Omental fat pad (tissue), 4 donors: ENCODE results near the gene ISLR2. TPM values are rescaled to one million over a fixed set of nuclear protein-coding genes. Genes with fewer than 3 reads are reported as not detected.

Experiments used
- ATAC-seq: fragments of 150-250 bp; one replicate; pipeline ENCODE4 v1.9.1; 2016; ENCODE audit warnings: mild to moderate bottlenecking, moderate library complexity; ENCODE audit not compliant: low FRiP score
- DNase-seq: peaks from one replicate; pipeline ENCODE4 v3.0.0-alpha.2; 2019; ENCODE audit warnings: low spot score
- total RNA-seq, 4 donors: library from RNA; depleted of rRNA; stranded (reverse); fragments of >200 nt; gene quantifications; one replicate each; pipeline ENCODE4 v1.1.0, GENCODE V29; 2016
- TF ChIP-seq, protein P1 (sequence below), 3 donors: fragments of 450-650 bp; IDR thresholded peaks; one replicate each; pipeline ENCODE4 v1.5.1; 2016 to 2017; ENCODE audit warnings: antibody characterized with exemption in 3 of 3, mild to moderate bottlenecking in 3 of 3, moderate library complexity in 2 of 3

ISLR2 gene
- total RNA-seq, 4 donors from 2014 or later, result 0.69 to 4.7 (median 1.1) TPM; not detected in 1

DNA sequence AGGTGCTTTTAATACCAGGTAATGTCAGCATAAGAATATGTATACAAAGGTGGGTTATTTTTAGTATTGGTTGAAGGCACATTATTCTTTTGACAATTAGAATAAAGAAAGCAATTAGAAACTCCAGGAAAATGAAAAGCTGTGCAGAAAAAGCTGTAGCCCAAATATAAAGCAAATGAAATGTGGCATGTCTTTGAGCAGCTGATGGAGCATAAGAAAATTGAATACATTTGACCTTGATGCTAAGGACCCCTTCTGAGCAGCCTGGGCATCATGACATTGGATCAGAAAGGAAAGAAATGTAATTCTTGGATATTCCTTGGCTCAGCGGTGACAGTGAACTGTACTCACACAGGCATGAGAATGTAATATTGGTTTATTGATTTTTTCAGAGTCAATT lies 35.1 kb downstream of the ISLR2 start:
- ATAC-seq (no peak), DNase-seq (no peak)
- TF ChIP-seq, protein P1, sequence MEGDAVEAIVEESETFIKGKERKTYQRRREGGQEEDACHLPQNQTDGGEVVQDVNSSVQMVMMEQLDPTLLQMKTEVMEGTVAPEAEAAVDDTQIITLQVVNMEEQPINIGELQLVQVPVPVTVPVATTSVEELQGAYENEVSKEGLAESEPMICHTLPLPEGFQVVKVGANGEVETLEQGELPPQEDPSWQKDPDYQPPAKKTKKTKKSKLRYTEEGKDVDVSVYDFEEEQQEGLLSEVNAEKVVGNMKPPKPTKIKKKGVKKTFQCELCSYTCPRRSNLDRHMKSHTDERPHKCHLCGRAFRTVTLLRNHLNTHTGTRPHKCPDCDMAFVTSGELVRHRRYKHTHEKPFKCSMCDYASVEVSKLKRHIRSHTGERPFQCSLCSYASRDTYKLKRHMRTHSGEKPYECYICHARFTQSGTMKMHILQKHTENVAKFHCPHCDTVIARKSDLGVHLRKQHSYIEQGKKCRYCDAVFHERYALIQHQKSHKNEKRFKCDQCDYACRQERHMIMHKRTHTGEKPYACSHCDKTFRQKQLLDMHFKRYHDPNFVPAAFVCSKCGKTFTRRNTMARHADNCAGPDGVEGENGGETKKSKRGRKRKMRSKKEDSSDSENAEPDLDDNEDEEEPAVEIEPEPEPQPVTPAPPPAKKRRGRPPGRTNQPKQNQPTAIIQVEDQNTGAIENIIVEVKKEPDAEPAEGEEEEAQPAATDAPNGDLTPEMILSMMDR (IDR thresholded peaks at IDR 0.05), result no peak

DNA sequence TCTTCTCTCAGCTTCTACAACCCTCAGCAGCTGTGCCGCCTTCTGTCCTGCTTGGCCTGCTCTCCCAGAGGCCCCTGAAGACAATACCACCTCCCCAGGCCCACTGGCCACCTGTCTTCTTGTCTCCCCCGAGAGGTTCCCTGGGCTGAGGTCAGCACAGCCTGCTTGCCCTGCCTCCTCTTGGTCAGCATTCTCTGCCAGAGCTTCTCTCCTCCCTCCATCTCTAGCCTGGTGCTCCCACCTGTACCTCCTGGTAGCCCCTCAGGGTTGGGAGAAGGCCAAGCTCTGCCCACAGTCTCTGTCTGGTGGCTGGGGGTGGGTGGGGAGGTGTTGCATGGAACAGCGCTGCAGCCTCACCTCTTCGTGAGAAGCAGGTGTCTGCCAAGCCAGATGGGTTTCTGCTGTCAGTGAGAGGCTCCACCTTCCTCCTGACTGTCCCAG lies 37.5 kb downstream of the ISLR2 start:
- TF ChIP-seq, protein P1 (IDR thresholded peaks at IDR 0.05), result no peak
- no peak for ATAC-seq
- no peak for DNase-seq

DNA sequence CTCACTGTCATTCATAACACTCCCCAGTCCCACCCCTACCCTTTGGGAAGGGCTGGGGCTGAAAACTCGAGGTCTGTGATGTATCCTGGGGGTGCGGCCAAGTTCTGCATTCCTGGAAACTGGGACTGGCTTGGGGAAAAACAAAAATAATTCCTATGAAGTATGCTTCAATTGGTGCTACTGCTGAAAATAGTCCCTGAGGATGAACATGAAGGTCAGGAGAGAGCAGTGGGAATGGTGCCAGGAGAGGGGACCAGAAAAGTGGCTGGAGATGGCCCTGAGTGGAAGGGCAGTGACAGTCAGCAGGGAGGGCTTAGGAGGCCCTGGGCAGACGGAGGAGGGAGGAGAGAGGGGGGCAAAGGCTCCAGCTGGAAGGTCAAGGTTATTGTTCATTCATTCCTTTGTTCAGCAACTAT lies 38.3 kb downstream of the ISLR2 start:
- TF ChIP-seq, protein P1 (IDR thresholded peaks at IDR 0.05), result no peak
- no peak for DNase-seq
- ATAC-seq, result no peak

DNA sequence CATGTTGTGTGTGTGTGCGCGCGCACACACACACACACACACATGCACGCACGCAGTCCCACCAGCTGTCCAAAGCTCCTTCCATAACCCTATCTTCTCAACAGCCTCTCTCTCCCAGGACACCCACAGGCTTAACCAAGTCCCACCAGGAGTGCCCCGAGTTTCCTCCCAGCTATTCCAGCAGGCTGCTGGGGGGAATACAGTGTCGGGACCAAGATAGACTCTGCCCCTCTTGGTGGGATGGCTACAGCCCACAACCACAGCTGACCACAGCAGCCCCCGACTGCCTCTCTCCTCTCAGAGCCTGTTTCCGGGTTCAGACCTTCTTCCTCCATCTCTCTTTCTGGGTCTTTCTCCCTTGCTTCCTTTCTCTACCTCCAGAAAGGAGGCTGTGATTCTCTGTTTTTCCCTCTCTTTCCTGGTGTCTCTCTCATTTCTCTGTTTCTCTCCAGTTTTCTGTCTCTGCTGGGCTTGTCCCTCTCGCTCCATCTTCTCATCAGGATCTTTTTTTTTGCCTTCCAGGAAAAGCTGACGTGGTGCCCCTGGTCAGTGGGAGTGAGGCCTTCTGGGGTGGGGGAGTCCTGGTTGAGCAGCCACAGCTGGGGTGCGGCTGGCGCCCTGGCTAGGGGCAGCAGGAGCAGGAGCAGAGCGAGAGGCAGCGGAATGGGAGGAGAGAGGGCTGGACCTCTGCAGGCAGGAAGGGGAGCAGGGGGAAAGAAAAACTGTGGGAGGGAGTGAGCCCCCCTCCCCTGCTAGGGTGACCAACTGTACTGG lies 39.9 kb downstream of the ISLR2 start:
- DNase-seq (no peak), ATAC-seq (no peak)
- TF ChIP-seq, protein P1 (IDR thresholded peaks at IDR 0.05), result no peak

DNA sequence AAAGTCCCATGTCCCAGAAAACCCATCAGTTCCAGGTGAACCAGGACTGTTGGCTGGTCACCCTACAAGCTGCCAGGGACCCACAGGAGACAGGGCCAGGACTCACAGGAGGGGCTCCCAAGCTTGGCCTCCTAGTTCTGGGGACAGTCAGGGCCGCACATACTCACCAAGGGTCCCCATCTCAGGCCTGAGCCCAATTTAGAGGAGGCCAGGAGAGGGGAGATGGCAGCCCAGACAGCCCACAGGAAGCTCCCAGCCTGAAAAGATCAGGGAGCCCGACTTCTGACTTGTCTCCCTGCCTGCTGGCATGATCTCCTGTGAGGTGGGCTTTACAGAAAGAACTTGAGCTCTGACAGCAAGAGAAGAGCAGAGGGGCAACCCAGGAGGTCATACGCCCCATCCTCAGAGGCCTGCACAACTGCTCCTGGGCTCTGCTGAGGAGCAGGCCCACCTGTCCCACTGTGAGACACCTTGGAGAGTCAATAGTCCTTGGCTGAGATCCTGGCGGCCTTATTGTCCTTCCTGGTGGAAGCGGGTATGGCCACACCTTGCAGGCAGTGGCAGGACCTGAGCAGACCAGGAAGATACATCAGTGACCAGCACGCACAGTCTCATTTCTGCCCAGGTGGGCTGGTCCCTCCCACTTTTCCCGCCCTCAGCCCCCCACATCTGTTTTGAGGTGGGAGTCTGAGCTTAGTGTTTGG lies 40.6 kb downstream of the ISLR2 start:
- ATAC-seq (no peak), DNase-seq (no peak)
- TF ChIP-seq, protein P1 (IDR thresholded peaks at IDR 0.05), result no peak

DNA sequence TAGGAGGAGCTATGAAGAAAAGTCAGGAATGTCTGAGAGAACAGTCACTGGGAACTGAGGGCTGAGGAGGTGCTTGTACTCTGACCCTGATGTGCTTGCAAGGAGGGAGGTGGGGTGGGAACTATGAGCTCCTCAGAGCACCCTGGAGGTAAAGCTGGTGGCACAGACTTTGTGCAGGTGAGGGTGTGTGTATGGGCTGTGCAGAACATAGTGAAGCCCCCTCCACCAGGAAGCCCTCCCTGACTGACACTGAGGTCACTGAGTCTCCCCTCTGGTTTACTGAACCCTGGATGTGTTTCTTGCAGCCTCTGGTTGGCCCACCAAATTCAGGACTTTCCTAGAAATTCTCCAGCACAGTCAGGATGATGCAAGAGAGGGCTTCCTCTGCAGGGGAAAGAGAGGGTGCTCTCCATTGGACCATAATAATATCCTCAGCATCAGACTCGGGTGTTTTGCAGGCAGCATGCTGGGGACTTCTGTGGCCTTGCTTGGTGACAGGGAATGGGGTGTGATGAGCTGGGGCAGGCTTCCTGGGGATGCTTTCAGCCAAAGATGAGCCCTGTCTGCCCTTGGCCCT lies 41.7 kb downstream of the ISLR2 start:
- TF ChIP-seq, protein P1 (IDR thresholded peaks at IDR 0.05), result no peak
- ATAC-seq, result no peak
- DNase-seq, result no peak
